ENCODE results near the gene HACD2. TPM values are rescaled to one million over a fixed set of nuclear protein-coding genes. Genes with fewer than 3 reads are reported as not detected.

HACD2 gene
- total RNA-seq, 5 donors from 2014 or later (not counting 1 experiment from before 2014, with no cell fraction given), result 18.2 to 23.2 (median 20.7) TPM

DNA sequence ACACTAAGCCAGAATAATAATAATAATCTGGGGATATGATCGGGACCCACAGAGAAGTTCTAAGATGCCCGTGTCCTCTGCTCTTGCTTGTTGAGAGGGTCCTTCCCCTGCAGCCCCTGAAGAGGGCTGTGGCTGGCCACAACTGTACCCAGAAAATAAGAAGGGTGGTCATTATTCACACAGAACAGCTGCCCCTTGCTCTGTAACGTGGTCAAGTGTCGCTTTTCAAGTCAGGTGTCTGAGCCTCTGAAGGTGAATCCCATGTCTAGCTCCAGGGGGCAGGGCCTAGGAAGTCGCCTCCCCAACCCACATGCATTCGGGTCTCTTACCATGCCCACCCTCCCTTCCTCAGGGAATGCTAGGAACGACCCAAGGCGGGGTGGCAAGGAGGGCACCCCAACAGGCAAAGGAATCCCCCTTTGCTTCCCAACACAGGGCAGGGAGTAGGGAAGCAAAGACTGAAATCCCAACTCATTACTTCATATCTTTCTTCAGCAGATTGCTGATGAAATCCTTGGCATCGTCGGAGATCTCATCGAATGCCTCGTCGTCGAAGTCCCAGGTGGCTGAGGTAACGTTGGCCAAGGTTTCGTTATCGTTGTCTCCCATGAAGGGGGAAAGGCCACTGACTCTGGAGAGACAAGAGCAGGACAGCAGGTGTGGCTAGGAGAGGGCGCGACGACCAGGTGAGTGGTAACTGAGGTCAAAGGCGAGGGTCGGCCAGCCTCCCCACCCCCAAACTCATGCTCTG is 44.3 kb upstream of the HACD2 start:
- Mint-ChIP-seq H3K4me3 (no peak overlapping the region), H3K36me3 (peaks cover 25% of the 10 kb centered on the region), H3K4me1 (no peaks in the 10 kb centered on the region), H3K9me3 (no peaks in the 10 kb centered on the region), H3K27me3 (peaks cover 5 to 6% of the 10 kb centered on the region in 2 donors), H3K27ac (no peak overlapping the region)
- peaks cover 0 to 22% of the 10 kb centered on the region in 2 experiments for H3K27me3 ChIP-seq (replicated peaks in 1 of 2; ENCODE audit: control insufficient read depth in 2 of 2, extremely low read depth in 1 of 2, insufficient read depth in 2 of 2, low read length in 1 of 2)
- no peak for DNase-seq
- H3K4me1 ChIP-seq (ENCODE audit: control insufficient read depth in 1 of 2, extremely low read depth in 1 of 2, insufficient read depth in 2 of 2, low read length in 2 of 2), result no peaks in the 10 kb centered on the region
- no peak overlapping the region for H3K4me3 ChIP-seq (ENCODE audit: control insufficient read depth in 1 of 2, extremely low read depth in 1 of 2, low read length in 1 of 2)
- ChIA-PET CTCF (no interaction called here), POLR2A (no interaction called here)
- WGBS (ENCODE audit: insufficient coverage), result 91% methylated on average over 10 of the region's 22 CpGs
- ATAC-seq (replicated peaks in 1 of 4), result no peak
- no peak overlapping the region for H3K27ac ChIP-seq (ENCODE audit: low read length)
- H3K9me3 ChIP-seq, result no peaks in the 10 kb centered on the region
- peaks cover 0 to 7% of the 10 kb centered on the region in 2 donors for H3K36me3 ChIP-seq (ENCODE audit: control insufficient read depth in 2 of 2, extremely low read depth in 1 of 2, insufficient read depth in 1 of 2, low read length in 1 of 2)

DNA sequence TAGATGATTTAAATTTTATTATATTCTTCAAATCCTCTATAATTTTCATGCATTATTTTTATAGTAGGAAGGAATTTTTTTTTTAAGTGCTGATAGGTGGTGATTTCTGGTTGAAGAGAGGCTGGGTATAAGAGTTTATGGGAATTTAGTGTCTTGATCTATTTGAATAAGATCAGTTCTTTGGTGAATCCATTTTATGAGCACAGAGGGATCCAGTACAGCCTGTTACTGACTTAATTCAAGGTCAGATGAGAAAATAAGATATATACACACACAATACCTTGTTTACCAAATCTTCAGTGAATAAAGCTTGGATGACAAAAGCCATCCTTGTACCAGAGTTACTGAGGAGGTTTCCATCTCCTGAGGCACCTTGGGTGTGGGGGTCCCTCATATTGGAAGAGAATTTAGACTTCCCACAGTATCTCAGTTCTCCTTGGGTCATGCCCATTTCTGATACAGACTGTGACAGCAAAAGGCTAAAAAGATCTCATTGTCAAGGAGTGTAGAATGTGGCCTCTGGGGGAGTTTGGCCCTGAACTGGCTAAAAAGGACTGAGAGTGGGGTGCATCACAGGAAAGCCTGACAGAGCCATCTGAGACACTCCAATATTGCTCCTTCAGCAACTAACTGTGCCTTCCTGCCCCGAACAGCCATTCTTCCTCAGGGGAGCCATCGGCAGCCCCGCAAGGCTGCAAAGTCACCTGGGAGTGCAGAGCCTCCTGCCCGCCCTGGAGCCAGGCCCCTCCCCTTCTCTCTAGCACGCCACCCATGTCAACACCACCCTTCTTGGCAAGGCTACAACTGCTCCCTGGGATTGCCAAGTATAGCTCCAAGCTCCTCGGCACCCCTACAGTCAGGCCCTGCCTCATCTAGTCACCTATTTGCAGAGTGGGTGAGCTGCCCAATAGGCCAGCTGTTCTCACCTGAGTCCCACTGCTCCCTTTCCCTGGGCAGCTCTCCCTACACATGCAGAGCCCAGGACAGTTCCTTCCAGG is 43.1 kb upstream of the HACD2 start:
- Histone ChIP-seq H3K27ac (ENCODE audit: low read length) (no peak overlapping the region), H3K9me3 (no peaks in the 10 kb centered on the region), H3K27me3 (replicated peaks in 1 of 2; ENCODE audit: control insufficient read depth in 2 of 2, extremely low read depth in 1 of 2, insufficient read depth in 2 of 2, low read length in 1 of 2) (peaks cover 0 to 22% of the 10 kb centered on the region in 2 experiments), H3K36me3 (ENCODE audit: control insufficient read depth in 2 of 2, extremely low read depth in 1 of 2, insufficient read depth in 1 of 2, low read length in 1 of 2) (peaks cover 0 to 4% of the 10 kb centered on the region in 2 donors), H3K4me1 (ENCODE audit: control insufficient read depth in 1 of 2, extremely low read depth in 1 of 2, insufficient read depth in 2 of 2, low read length in 2 of 2) (no peaks in the 10 kb centered on the region), H3K4me3 (ENCODE audit: control insufficient read depth in 1 of 2, extremely low read depth in 1 of 2, low read length in 1 of 2) (no peak overlapping the region)
- Mint-ChIP-seq H3K27ac (no peak overlapping the region), H3K9me3 (no peaks in the 10 kb centered on the region), H3K4me3 (no peak overlapping the region), H3K27me3 (peaks cover 5 to 6% of the 10 kb centered on the region in 2 donors), H3K36me3 (peaks cover 21% of the 10 kb centered on the region), H3K4me1 (no peaks in the 10 kb centered on the region)
- WGBS (ENCODE audit: insufficient coverage), result 96% methylated on average over 2 of the region's 6 CpGs
- ChIA-PET CTCF (no interaction called here), POLR2A (no interaction called here)
- ATAC-seq (replicated peaks in 1 of 4) (no peak), DNase-seq (no peak)

DNA sequence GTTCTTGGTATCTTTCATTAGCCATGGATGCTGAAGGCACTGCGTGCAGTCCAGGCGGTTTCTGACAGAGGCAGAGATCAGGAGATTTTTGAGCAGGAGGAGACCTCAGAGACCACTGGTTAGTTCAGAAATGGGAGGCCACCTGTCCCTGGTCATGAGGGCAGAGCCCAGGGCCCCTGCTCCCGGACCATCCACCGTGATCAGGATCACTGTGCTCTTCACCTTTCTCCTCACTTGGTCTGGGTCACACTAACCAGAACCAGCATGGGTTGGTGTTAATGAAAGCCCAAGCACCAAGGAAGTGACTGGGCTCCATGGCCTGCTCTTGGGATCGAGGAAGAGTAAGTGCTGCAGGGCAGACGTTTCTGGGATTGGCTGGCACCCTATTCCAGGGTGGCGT is 42.0 kb upstream of the HACD2 start:
- 94% methylated on average over 2 of the region's 7 CpGs for WGBS (ENCODE audit: insufficient coverage)
- CTCF ChIA-PET, result no interaction called here
- no peak overlapping the region for H3K4me3 ChIP-seq (ENCODE audit: control insufficient read depth in 1 of 2, extremely low read depth in 1 of 2, low read length in 1 of 2)

DNA sequence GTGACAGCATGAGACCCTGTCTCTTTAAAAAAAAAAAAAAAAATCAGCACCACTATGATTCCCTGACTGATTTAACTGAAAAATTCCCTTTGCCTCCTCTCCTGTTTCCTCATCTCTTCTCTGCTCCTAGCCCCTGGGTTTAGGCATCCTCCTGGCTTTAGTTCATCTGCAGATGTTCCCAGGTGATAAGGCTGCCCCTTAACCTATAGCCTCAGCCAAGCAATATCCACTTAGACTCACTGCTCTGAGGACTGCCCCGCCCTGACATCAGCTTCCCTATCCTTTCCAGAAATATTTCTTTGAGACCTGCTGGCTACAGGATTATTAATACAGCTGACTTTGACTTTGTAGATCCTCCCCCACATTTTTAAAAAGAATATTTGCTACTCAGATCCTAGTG is 39.4 kb upstream of the HACD2 start:
- Histone ChIP-seq H3K36me3 (ENCODE audit: control insufficient read depth in 2 of 2, extremely low read depth in 1 of 2, insufficient read depth in 1 of 2, low read length in 1 of 2) (no peaks in the 10 kb centered on the region), H3K27ac (ENCODE audit: low read length) (no peak overlapping the region), H3K4me1 (ENCODE audit: control insufficient read depth in 1 of 2, extremely low read depth in 1 of 2, insufficient read depth in 2 of 2, low read length in 2 of 2) (no peaks in the 10 kb centered on the region), H3K9me3 (no peaks in the 10 kb centered on the region), H3K27me3 (replicated peaks in 1 of 2; ENCODE audit: control insufficient read depth in 2 of 2, extremely low read depth in 1 of 2, insufficient read depth in 2 of 2, low read length in 1 of 2) (peaks cover 0 to 17% of the 10 kb centered on the region in 2 experiments), H3K4me3 (ENCODE audit: control insufficient read depth in 1 of 2, extremely low read depth in 1 of 2, low read length in 1 of 2) (no peak overlapping the region)
- DNase-seq, result no peak
- POLR2A ChIA-PET, result interaction anchor here (0.6 to 0.7 kb wide), 2 partner anchors 236 to 479 kb away, joined by 3 to 7 read pairs; no protein-coding TSS in a partner anchor
- H3K36me3 Mint-ChIP-seq, result peaks cover 3% of the 10 kb centered on the region
- ATAC-seq (replicated peaks in 1 of 4), result no peak
- H3K4me3 Mint-ChIP-seq, result no peak overlapping the region
- CTCF ChIA-PET, result no interaction called here
- H3K4me1 Mint-ChIP-seq, result no peaks in the 10 kb centered on the region
- H3K27ac Mint-ChIP-seq, result no peak overlapping the region
- 75% methylated on average over 1 of the region's 1 CpG for WGBS (ENCODE audit: insufficient coverage)
- no peaks in the 10 kb centered on the region for H3K9me3 Mint-ChIP-seq
- peaks cover 5 to 6% of the 10 kb centered on the region in 2 donors for H3K27me3 Mint-ChIP-seq

More for the DNA sequence above, 42.0 kb upstream of the HACD2 start:
- DNase-seq (no peak), ATAC-seq (replicated peaks in 1 of 4) (no peak)
- POLR2A ChIA-PET, result no interaction called here
- H3K36me3 ChIP-seq (ENCODE audit: control insufficient read depth in 2 of 2, extremely low read depth in 1 of 2, insufficient read depth in 1 of 2, low read length in 1 of 2), result no peaks in the 10 kb centered on the region
- no peak overlapping the region for H3K27ac ChIP-seq (ENCODE audit: low read length)
- Mint-ChIP-seq H3K4me1 (no peaks in the 10 kb centered on the region), H3K27ac (no peak overlapping the region), H3K9me3 (no peaks in the 10 kb centered on the region), H3K36me3 (peaks cover 15% of the 10 kb centered on the region), H3K4me3 (no peak overlapping the region), H3K27me3 (peaks cover 5 to 6% of the 10 kb centered on the region in 2 donors)
- H3K9me3 ChIP-seq, result no peaks in the 10 kb centered on the region
- H3K4me1 ChIP-seq (ENCODE audit: control insufficient read depth in 1 of 2, extremely low read depth in 1 of 2, insufficient read depth in 2 of 2, low read length in 2 of 2), result no peaks in the 10 kb centered on the region
- peaks cover 0 to 22% of the 10 kb centered on the region in 2 experiments for H3K27me3 ChIP-seq (replicated peaks in 1 of 2; ENCODE audit: control insufficient read depth in 2 of 2, extremely low read depth in 1 of 2, insufficient read depth in 2 of 2, low read length in 1 of 2)

GRCh38 chr3:123623346-123623880 is 38.6 kb upstream of the HACD2 start:
- Mint-ChIP-seq H3K27me3 (peaks cover 2 to 4% of the 10 kb centered on the region in 2 donors), H3K4me1 (peaks cover 0 to 1% (median 0%) of the 10 kb centered on the region in 3 donors), H3K36me3 (no peaks in the 10 kb centered on the region), H3K9me3 (no peaks in the 10 kb centered on the region), H3K4me3 (no peak overlapping the region), H3K27ac (no peak overlapping the region)
- DNase-seq (no peak), ATAC-seq (replicated peaks in 1 of 4) (no peak)
- H3K4me1 ChIP-seq (ENCODE audit: control insufficient read depth in 1 of 2, extremely low read depth in 1 of 2, insufficient read depth in 2 of 2, low read length in 2 of 2), result no peaks in the 10 kb centered on the region
- ChIA-PET POLR2A (interaction anchor here (0.6 to 0.7 kb wide), 2 partner anchors 235 to 478 kb away, joined by 3 to 7 read pairs; no protein-coding TSS in a partner anchor), CTCF (no interaction called here)
- 67% methylated on average over 1 of the region's 5 CpGs for WGBS (ENCODE audit: insufficient coverage)
- H3K9me3 ChIP-seq, result no peaks in the 10 kb centered on the region
- no peak overlapping the region for H3K4me3 ChIP-seq (ENCODE audit: control insufficient read depth in 1 of 2, extremely low read depth in 1 of 2, low read length in 1 of 2)
- H3K27ac ChIP-seq (ENCODE audit: low read length), result no peak overlapping the region
- H3K27me3 ChIP-seq (replicated peaks in 1 of 2; ENCODE audit: control insufficient read depth in 2 of 2, extremely low read depth in 1 of 2, insufficient read depth in 2 of 2, low read length in 1 of 2), result peaks cover 0 to 10% of the 10 kb centered on the region in 2 experiments
- no peaks in the 10 kb centered on the region for H3K36me3 ChIP-seq (ENCODE audit: control insufficient read depth in 2 of 2, extremely low read depth in 1 of 2, insufficient read depth in 1 of 2, low read length in 1 of 2)

GRCh38 chr3:123622766-123623165 is 37.9 kb upstream of the HACD2 start:
- ATAC-seq (replicated peaks in 1 of 4) (no peak), DNase-seq (no peak)
- Histone ChIP-seq H3K4me3 (ENCODE audit: control insufficient read depth in 1 of 2, extremely low read depth in 1 of 2, low read length in 1 of 2) (no peak overlapping the region), H3K9me3 (no peaks in the 10 kb centered on the region), H3K4me1 (ENCODE audit: control insufficient read depth in 1 of 2, extremely low read depth in 1 of 2, insufficient read depth in 2 of 2, low read length in 2 of 2) (no peaks in the 10 kb centered on the region), H3K36me3 (ENCODE audit: control insufficient read depth in 2 of 2, extremely low read depth in 1 of 2, insufficient read depth in 1 of 2, low read length in 1 of 2) (no peaks in the 10 kb centered on the region), H3K27me3 (replicated peaks in 1 of 2; ENCODE audit: control insufficient read depth in 2 of 2, extremely low read depth in 1 of 2, insufficient read depth in 2 of 2, low read length in 1 of 2) (peaks cover 0 to 5% of the 10 kb centered on the region in 2 experiments), H3K27ac (ENCODE audit: low read length) (no peak overlapping the region)
- 91% methylated on average over 2 of the region's 2 CpGs for WGBS (ENCODE audit: insufficient coverage)
- no peak overlapping the region for H3K4me3 Mint-ChIP-seq
- ChIA-PET POLR2A (no interaction called here), CTCF (no interaction called here)
- no peak overlapping the region for H3K27ac Mint-ChIP-seq
- H3K9me3 Mint-ChIP-seq, result no peaks in the 10 kb centered on the region
- H3K27me3 Mint-ChIP-seq, result peaks cover 0 to 2% of the 10 kb centered on the region in 2 donors
- peaks cover 0 to 1% (median 0%) of the 10 kb centered on the region in 3 donors for H3K4me1 Mint-ChIP-seq
- H3K36me3 Mint-ChIP-seq, result no peaks in the 10 kb centered on the region
